Tibial artery (tissue), 4 donors: Measurements from ENCODE around the gene KRT80.
A peak's percentile ranks its signal among the peaks of the same experiment; 100 is the strongest.

Experiments
- DNase-seq, 2 donors: peaks; one replicate each; pipeline ENCODE4 v3.0.0-alpha.2; 2019
- H3K27ac ChIP-seq, 2 donors: fragments of 200-600 bp; sonication (generic) in 1 of 2; 1 replicate in 1 of 2; 2 replicates in 1 of 2; pipeline ENCODE4 v1.5.1; 2018 to 2019; ENCODE audit warnings: mild to moderate bottlenecking in 1 of 2
- H3K27me3 ChIP-seq, 2 donors: fragments of 200-600 bp; sonication (generic) in 1 of 2; one replicate each; pipeline versions ENCODE4 v1.5.1 to v1.6.0; 2016 to 2019
- H3K36me3 ChIP-seq, 3 donors: fragments of 200-600 bp; sonication (generic) in 2 of 3; one replicate each; pipeline ENCODE4 v1.5.1; 2016 to 2019; ENCODE audit warnings: mild to moderate bottlenecking in 2 of 3
- H3K4me1 ChIP-seq, 4 donors: fragments of 200-600 bp; sonication (generic) in 2 of 4; 1 replicate in 3 of 4; 2 replicates in 1 of 4; pipeline ENCODE4 v1.5.1; 2016 to 2019
- H3K4me3 ChIP-seq, 2 donors: fragments of 200-600 bp; sonication (generic) in 1 of 2; 1 replicate in 1 of 2; 2 replicates in 1 of 2; pipeline ENCODE4 v1.5.1; 2018 to 2019; ENCODE audit warnings: mild to moderate bottlenecking in 2 of 2
- H3K9me3 ChIP-seq, 3 donors: fragments of 200-600 bp; sonication (generic) in 1 of 3; one replicate each; pipeline ENCODE4 v1.5.1; 2016 to 2019
- intact Hi-C: fragments of 100-400 bp; cut with DNase I; formaldehyde crosslinking; loops from one replicate; pipeline ENCODE4 v1.15.0; 2023; ENCODE audit warnings: low total_unique reads
- TF ChIP-seq, protein P1 (sequence below), 2 experiments: fragments of 200-600 bp in 1 of 2; fragments of 450-650 bp in 1 of 2; IDR thresholded peaks; one replicate each; pipeline ENCODE4 v1.5.1; 2017 to 2019; ENCODE audit warnings: antibody characterized with exemption in 2 of 2, mild to moderate bottlenecking in 1 of 2, moderate library complexity in 1 of 2

KRT80 gene

DNA sequence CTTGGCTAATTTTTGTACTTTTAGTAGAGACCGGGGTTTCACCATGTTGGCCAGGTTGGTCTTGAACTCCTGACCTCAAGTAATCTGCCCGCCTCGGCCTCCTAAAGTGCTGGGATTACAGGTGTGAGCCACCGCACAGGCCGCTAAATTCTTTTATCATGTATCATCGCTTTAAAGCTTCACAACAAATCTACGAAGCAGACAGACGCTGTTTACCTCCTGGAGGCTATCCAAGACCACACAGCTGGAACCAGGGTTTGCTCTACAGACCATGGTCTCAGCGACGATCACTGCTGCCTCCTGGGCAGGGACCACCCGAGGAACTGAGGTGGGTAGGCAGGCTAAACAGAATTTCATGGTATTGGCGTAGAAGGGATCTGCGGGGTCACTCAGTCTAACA lies 27.2 kb downstream of the KRT80 start:
- TF ChIP-seq, protein P1, sequence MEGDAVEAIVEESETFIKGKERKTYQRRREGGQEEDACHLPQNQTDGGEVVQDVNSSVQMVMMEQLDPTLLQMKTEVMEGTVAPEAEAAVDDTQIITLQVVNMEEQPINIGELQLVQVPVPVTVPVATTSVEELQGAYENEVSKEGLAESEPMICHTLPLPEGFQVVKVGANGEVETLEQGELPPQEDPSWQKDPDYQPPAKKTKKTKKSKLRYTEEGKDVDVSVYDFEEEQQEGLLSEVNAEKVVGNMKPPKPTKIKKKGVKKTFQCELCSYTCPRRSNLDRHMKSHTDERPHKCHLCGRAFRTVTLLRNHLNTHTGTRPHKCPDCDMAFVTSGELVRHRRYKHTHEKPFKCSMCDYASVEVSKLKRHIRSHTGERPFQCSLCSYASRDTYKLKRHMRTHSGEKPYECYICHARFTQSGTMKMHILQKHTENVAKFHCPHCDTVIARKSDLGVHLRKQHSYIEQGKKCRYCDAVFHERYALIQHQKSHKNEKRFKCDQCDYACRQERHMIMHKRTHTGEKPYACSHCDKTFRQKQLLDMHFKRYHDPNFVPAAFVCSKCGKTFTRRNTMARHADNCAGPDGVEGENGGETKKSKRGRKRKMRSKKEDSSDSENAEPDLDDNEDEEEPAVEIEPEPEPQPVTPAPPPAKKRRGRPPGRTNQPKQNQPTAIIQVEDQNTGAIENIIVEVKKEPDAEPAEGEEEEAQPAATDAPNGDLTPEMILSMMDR (IDR thresholded peaks at IDR 0.05): no peak
- Histone ChIP-seq H3K9me3 (no peaks in the 10 kb centered on the region), H3K27ac (no peak overlapping the region), H3K4me1 (peaks cover 0 to 17% (median 6%) of the 10 kb centered on the region in 4 donors), H3K4me3 (no peak overlapping the region), H3K27me3 (no peaks in the 10 kb centered on the region), H3K36me3 (no peaks in the 10 kb centered on the region)
- no peak for DNase-seq
- intact Hi-C loops: no loop called here

DNA sequence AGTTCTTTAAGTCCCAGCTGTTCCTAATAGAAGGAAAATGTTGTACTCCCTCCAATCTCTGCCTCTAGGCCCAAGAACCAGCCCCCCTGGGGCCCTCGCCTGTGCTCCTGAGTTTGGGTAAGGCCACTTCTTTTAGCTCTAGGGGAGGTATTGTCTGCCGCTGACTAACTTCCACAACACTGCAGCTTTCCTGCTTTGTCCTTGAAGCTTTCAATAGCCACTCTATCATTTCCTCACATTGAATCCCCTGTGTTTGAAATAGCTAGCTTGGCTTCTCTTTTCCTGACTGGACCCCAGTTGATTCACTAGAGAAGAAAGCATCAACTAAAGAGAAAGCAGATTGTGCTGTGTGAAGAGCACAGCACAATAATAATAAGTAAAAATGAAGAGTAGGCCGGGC lies 28.8 kb downstream of the KRT80 start:
- peaks cover 0 to 17% (median 6%) of the 10 kb centered on the region in 4 donors for H3K4me1 ChIP-seq
- no peaks in the 10 kb centered on the region for H3K9me3 ChIP-seq
- TF ChIP-seq, protein P1 (IDR thresholded peaks at IDR 0.05): no peak
- H3K4me3 ChIP-seq: no peak overlapping the region
- no peak for DNase-seq
- no peaks in the 10 kb centered on the region for H3K27me3 ChIP-seq
- no peaks in the 10 kb centered on the region for H3K36me3 ChIP-seq
- intact Hi-C loops: no loop called here
- no peak overlapping the region for H3K27ac ChIP-seq

DNA sequence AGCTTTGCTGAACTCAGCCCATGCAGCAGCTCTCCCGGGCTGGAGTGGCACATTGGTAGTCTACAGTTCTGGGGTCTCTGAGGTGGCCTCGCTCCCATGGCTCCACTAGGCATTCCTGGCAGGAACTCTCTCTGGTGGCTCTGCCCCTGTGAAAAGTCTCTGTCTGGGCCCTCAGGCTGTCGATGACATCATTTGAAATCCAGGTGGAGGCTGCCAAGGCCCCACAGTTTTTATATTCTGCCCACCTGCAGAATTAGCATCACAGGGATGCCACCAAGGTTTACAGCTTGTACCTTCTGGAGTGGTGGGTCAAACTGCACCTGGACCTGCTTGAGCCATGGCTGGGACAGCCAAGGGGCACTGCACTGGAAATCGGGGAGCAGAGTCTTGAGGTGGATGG lies 31.6 kb downstream of the KRT80 start:
- Histone ChIP-seq H3K36me3 (no peaks in the 10 kb centered on the region), H3K9me3 (no peaks in the 10 kb centered on the region), H3K4me3 (no peak overlapping the region), H3K4me1 (peaks cover 0 to 12% (median 6%) of the 10 kb centered on the region in 4 donors), H3K27ac (no peak overlapping the region), H3K27me3 (no peaks in the 10 kb centered on the region)
- intact Hi-C loops: no loop called here
- TF ChIP-seq, protein P1 (IDR thresholded peaks at IDR 0.05): no peak
- DNase-seq: no peak

DNA sequence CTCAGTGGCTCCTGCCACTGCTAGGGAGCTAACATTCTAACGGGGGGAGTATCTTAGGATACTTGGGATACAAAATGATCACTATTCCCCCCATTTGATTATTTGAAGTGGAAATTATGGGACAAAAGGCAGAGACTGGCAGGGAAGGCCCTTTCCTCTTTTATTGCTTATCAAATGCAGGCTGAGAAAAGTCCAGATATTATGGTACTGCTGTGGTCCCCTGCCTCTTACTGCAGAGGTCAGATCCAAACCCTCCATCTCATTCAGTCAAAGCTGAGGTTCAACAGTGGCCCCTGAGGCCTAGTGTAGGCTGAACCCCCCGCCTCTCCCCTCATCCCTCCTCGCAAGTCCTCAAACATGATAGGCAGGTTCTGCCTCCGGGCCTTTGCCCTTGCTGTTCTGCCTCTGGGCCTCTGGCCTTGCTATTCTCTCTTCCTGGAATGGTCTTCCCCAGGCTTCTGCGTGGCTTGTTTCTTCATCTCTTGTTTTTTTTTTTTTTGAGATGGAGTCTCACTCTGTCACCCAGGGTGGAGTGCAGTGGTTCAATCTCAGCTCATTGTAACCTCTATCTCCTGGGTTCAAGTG lies 34.2 kb downstream of the KRT80 start:
- no peaks in the 10 kb centered on the region for H3K36me3 ChIP-seq
- intact Hi-C loops: loop anchor here (2.0 to 5.0 kb wide), 2 partner anchors 169 to 720 kb away; no protein-coding TSS in a partner anchor
- peaks cover 0 to 2% (median 1%) of the 10 kb centered on the region in 4 donors for H3K4me1 ChIP-seq
- no peaks in the 10 kb centered on the region for H3K9me3 ChIP-seq
- H3K4me3 ChIP-seq: no peak overlapping the region
- H3K27me3 ChIP-seq: peaks cover 0 to under 1% of the 10 kb centered on the region in 2 donors
- no peak for DNase-seq
- H3K27ac ChIP-seq: no peak overlapping the region
- TF ChIP-seq, protein P1 (IDR thresholded peaks at IDR 0.05): no peak

DNA sequence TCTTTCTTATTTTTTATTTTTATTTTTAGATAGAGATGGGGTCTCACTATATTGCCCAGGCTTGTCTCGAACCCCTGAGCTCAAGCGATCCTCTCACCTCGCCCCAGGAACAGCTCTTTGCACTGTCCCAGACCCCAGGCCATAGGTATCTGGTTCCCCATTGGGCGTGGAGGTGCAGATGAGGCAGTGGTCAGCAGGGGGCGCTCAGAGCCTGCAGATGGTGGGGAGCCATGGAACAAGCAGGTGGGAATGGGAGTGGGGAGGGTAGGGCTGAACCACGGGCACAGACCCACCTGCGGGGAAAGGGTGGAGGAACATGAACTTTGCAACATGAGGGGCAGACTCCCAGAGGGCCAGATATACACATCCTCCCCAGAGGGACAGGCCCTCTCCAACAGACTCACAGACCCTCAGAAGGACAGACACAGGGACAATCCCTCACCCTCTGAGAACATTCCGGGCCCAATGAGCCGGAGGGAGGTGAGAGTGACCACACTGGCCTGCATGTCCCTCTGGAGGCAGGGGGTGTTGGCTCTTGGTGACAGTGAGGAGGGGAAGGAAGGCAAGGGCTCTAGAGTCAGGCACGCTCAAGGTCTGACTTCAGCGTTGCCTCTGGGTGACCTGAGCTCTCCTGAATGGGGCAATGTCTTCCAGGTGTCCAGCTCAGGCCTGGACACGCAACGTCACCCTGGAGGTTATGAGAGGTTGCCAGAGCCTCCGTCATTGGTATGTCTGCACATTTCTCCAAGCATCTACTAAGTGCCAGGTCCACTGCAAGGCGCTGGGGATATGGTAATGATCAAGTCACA lies 34.9 kb downstream of the KRT80 start:
- no peak overlapping the region for H3K27ac ChIP-seq
- H3K4me1 ChIP-seq: peaks cover 0 to 9% (median 8%) of the 10 kb centered on the region in 4 donors
- no peaks in the 10 kb centered on the region for H3K9me3 ChIP-seq
- TF ChIP-seq, protein P1 (IDR thresholded peaks at IDR 0.05): peak; percentile 93 to 96
- intact Hi-C loops: loop anchor here (2.0 to 5.0 kb wide), 2 partner anchors 170 to 720 kb away; no protein-coding TSS in a partner anchor
- no peak overlapping the region for H3K4me3 ChIP-seq
- H3K36me3 ChIP-seq: no peaks in the 10 kb centered on the region
- peaks cover 0 to 3% of the 10 kb centered on the region in 2 donors for H3K27me3 ChIP-seq
- DNase-seq: peak; percentile 79 to 84
